Smooth muscle cell (in vitro differentiated cells): ENCODE measurements around the gene UBA3. TPM values are rescaled to one million over a fixed set of nuclear protein-coding genes. Genes with fewer than 3 reads are reported as not detected.

Experiments used
- DNase-seq: peaks from one replicate; lab custom pipeline; 2025; ENCODE audit not compliant: unreplicated experiment; lab: John Stamatoyannopoulos, UW
- H2AFZ ChIP-seq: fragments of 200-600 bp; sonication (generic); 2 replicates; pipeline ENCODE4 v1.6.0; 2016; ENCODE audit warnings: antibody characterized with exemption, low read depth, mild to moderate bottlenecking
- H3F3A ChIP-seq: fragments of 200-600 bp; sonication (generic); 2 replicates; pipeline ENCODE4 v1.6.0; 2017; ENCODE audit warnings: antibody characterized with exemption, low read depth
- H3K27ac ChIP-seq: fragments of 200-600 bp; sonication (generic); 2 replicates; pipeline ENCODE4 v1.5.1; 2016; ENCODE audit warnings: low read depth, mild to moderate bottlenecking
- H3K27me3 ChIP-seq: fragments of 200-600 bp; sonication (generic); 2 replicates; pipeline ENCODE4 v1.6.1; 2016; ENCODE audit warnings: low read depth, mild to moderate bottlenecking
- H3K36me3 ChIP-seq: fragments of 200-600 bp; sonication (generic); 2 replicates; pipeline ENCODE4 v1.5.1; 2016; ENCODE audit warnings: low read depth
- H3K4me1 ChIP-seq: fragments of 200-600 bp; sonication (generic); 2 replicates; pipeline ENCODE4 v1.5.1; 2016; ENCODE audit warnings: low read depth
- H3K4me2 ChIP-seq: fragments of 200-600 bp; sonication (generic); 2 replicates; pipeline ENCODE4 v1.6.0; 2016; ENCODE audit warnings: mild to moderate bottlenecking
- H3K4me3 ChIP-seq: fragments of 200-600 bp; sonication (generic); 2 replicates; pipeline ENCODE4 v1.5.1; 2016; ENCODE audit warnings: mild to moderate bottlenecking
- H3K79me2 ChIP-seq: fragments of 200-600 bp; sonication (generic); 2 replicates; pipeline ENCODE4 v1.6.0; 2016; ENCODE audit warnings: low read depth, mild to moderate bottlenecking
- H3K9ac ChIP-seq: fragments of 200-600 bp; sonication (generic); 2 replicates; pipeline ENCODE4 v1.6.0; 2016; ENCODE audit warnings: low read depth
- H3K9me3 ChIP-seq: fragments of 200-600 bp; sonication (generic); replicated peaks from 2 replicates; pipeline ENCODE4 v1.5.1; 2016; ENCODE audit warnings: low read depth
- H4K20me1 ChIP-seq: fragments of 200-600 bp; sonication (generic); 2 replicates; pipeline ENCODE4 v1.6.0; 2016; ENCODE audit warnings: low read depth
- WGBS: methylation state at CpG from one replicate; pipeline ENCODE4 v1.1.7; 2016; ENCODE audit warnings: low lambda C conversion rate; 5-methylcytosine and 5-hydroxymethylcytosine counted together
- polyA plus RNA-seq: library from polyadenylated mRNA; unstranded; fragments of >200 nt; fragmentation: Nextera tagmentation; extraction: Ambion mirVana; gene quantifications from 2 replicates; pipeline ENCODE4 v1.2.1, GENCODE V29; 2016
- total RNA-seq: library from RNA; depleted of rRNA; stranded (reverse); fragments of >200 nt; gene quantifications from 2 replicates; pipeline ENCODE4 v1.2.3, GENCODE V29; 2014
- TF ChIP-seq, protein P1 (sequence below): fragments of 200-600 bp; sonication (generic); IDR thresholded peaks from 2 replicates; pipeline ENCODE4 v1.5.1; 2017; ENCODE audit warnings: borderline replicate concordance, mild to moderate bottlenecking, antibody characterized with exemption; ENCODE audit not compliant: insufficient read depth, poor library complexity, severe bottlenecking

The UBA3 gene
- total and polyA plus RNA-seq, 2 experiments from 2014 or later = 47.5 to 71.2 TPM

DNA sequence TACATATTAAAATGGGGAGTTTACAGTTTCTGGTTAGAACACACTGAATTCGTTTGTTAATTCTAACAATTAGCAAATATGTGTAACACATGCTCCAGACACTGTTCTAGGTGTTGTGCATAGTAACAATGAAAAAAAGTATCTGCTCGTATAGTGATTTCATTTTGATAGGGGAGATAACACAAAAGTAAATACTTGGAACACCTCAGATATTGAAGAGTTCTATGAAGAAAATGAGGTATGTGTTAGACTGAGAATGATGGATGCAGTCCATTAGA, 21.3 kb downstream of the UBA3 start:
- no peak overlapping the region for H3K4me2 ChIP-seq
- no peak overlapping the region for H3K9ac ChIP-seq
- no peaks in the 10 kb centered on the region for H3K9me3 ChIP-seq
- TF ChIP-seq, protein P1, sequence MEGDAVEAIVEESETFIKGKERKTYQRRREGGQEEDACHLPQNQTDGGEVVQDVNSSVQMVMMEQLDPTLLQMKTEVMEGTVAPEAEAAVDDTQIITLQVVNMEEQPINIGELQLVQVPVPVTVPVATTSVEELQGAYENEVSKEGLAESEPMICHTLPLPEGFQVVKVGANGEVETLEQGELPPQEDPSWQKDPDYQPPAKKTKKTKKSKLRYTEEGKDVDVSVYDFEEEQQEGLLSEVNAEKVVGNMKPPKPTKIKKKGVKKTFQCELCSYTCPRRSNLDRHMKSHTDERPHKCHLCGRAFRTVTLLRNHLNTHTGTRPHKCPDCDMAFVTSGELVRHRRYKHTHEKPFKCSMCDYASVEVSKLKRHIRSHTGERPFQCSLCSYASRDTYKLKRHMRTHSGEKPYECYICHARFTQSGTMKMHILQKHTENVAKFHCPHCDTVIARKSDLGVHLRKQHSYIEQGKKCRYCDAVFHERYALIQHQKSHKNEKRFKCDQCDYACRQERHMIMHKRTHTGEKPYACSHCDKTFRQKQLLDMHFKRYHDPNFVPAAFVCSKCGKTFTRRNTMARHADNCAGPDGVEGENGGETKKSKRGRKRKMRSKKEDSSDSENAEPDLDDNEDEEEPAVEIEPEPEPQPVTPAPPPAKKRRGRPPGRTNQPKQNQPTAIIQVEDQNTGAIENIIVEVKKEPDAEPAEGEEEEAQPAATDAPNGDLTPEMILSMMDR = no peak
- H3K4me3 ChIP-seq = no peak overlapping the region
- peaks cover 69% of the 10 kb centered on the region for H3K36me3 ChIP-seq
- no peaks in the 10 kb centered on the region for H3K79me2 ChIP-seq
- DNase-seq = no peak
- H3K27me3 ChIP-seq = no peaks in the 10 kb centered on the region
- no peaks in the 10 kb centered on the region for H4K20me1 ChIP-seq
- H3K27ac ChIP-seq = no peak overlapping the region
- no peak overlapping the region for H2AFZ ChIP-seq
- no peaks in the 10 kb centered on the region for H3K4me1 ChIP-seq
- H3F3A ChIP-seq = peaks cover 21% of the 10 kb centered on the region
- 96% methylated on average over 2 of the region's 2 CpGs for WGBS

GRCh38 chr3:69058180-69058946, 21.8 kb downstream of the UBA3 start:
- Histone ChIP-seq H2AFZ (no peak overlapping the region), H3K36me3 (peaks cover 69% of the 10 kb centered on the region)
- DNase-seq = no peak

GRCh38 chr3:69052472-69052898, 27.7 kb downstream of the UBA3 start:
- no peaks in the 10 kb centered on the region for H3K27me3 ChIP-seq
- H3K4me3 ChIP-seq = peak overlapping the region; percentile 94
- peaks cover 13% of the 10 kb centered on the region for H3K4me1 ChIP-seq
- no peak for DNase-seq
- H3K4me2 ChIP-seq = peak overlapping the region; percentile 95
- H3K9ac ChIP-seq = peak overlapping the region; percentile 99
- H4K20me1 ChIP-seq = peaks cover 39% of the 10 kb centered on the region
- no peaks in the 10 kb centered on the region for H3K9me3 ChIP-seq
- 12% methylated on average over 9 of the region's 9 CpGs for WGBS
- H3K36me3 ChIP-seq = peaks cover 34% of the 10 kb centered on the region
- H3K79me2 ChIP-seq = peaks cover 44% of the 10 kb centered on the region
- H3F3A ChIP-seq = peaks cover 30% of the 10 kb centered on the region
- H3K27ac ChIP-seq = peak overlapping the region; percentile 98
- TF ChIP-seq, protein P1 = no peak
- peak overlapping the region; percentile 86 for H2AFZ ChIP-seq

More at GRCh38 chr3:69058180-69058946, 21.8 kb downstream of the UBA3 start:
- peaks cover 26% of the 10 kb centered on the region for H3F3A ChIP-seq
- H3K27me3 ChIP-seq = no peaks in the 10 kb centered on the region
- no peak overlapping the region for H3K9ac ChIP-seq
- H4K20me1 ChIP-seq = no peaks in the 10 kb centered on the region
- TF ChIP-seq, protein P1 = no peak
- 100% methylated on average over 3 of the region's 3 CpGs for WGBS
- no peak overlapping the region for H3K4me3 ChIP-seq
- no peaks in the 10 kb centered on the region for H3K4me1 ChIP-seq
- H3K79me2 ChIP-seq = no peaks in the 10 kb centered on the region
- no peak overlapping the region for H3K27ac ChIP-seq
- no peaks in the 10 kb centered on the region for H3K9me3 ChIP-seq
- no peak overlapping the region for H3K4me2 ChIP-seq
